WI38 (cell line): Measurements from ENCODE around the gene LMO7.

Source experiments
- H3K4me3 ChIP-seq: 2 replicates; pipeline ENCODE4 v1.5.1; 2011; ENCODE audit warnings: low read depth, mild to moderate bottlenecking, control low read depth, low read length
- CTCF ChIP-seq: IDR thresholded peaks from 2 replicates; pipeline ENCODE4 v1.5.1; 2012; ENCODE audit warnings: low read depth, mild to moderate bottlenecking, control low read depth, low read length

The LMO7 gene

DNA sequence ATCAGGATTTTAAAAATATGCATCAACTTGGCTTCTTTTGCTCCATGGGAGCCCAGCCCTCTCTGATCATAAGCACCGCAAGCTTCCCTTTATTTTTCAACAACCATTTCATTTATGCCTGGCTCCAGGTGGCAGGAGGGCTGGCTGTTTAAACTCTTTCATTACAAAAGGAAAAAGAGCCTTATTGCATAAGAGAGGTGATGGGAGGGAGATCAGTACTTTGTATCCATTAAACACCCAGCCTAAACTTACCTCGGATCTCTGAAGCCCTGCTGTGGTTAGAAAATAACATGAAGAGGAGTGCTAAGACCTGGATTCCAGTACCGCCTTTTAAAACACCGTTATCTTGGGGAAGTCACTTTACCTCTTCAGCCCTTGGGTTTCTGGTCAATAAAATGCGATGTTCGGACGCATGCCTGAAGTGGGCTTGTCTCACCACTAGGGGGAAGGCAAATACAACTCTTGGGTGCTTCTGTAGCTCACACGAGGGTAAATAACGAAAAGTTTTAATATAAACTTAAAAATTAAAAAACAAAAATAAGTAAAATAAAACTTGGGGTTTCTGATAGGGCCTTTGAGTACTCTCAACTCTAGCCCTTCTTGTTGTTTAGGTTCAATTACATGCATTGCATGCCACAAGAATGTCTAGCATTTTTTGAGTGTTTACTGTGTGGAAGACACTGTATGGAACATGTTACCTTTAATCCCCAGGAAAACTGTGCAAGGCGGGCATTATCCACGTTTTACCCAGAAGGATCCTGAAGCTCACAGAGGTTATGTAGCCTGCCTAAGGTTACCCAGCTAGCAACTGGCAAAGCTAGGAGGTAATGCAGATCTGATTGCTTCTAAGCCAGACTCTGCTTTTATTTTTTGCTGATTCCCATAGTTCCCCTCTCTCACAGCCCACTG lies 240.3 kb downstream of the LMO7 start:
- H3K4me3 ChIP-seq: no peak overlapping the region
- peak; percentile 89 for TF ChIP-seq CTCF

- H3K4me3 ChIP-seq: no peak overlapping the region
- no peak for TF ChIP-seq CTCF
Observed at GRCh38 chr13:75877071-75877470, 240.9 kb downstream of the LMO7 start.

- no peak for TF ChIP-seq CTCF
- no peak overlapping the region for H3K4me3 ChIP-seq
Observed at GRCh38 chr13:75879656-75880055, 243.5 kb downstream of the LMO7 start.

DNA sequence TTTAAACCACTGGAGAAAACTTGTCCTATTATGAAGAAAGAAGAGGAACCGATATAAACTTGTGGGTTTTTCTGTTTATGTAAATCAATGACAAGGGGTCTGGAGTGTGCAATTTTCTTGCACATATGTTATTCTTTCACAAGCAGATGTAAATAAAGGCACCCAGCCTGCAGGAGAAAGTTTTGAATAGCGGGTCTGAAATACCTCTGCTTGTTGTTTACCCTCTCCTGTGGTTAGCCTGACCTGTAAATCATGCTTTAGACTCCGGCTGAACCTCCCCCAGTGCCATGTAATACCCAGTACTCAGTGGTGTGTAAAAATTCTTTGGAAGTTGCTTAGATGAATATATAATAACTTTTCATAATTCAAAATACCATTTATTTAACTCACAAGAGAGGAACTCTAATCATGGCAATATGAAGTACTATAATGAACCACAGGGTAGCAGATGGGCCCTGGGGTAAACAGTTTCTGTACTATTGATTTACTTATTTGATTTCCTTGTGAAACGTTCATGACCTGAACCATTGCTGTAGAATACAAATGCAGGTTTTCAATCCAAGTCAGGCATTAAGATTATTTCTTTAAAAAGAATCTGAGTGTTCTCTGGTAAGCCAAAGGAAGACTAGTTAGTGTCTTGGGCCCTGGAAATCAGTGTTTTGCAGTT lies 245.1 kb downstream of the LMO7 start:
- no peak for TF ChIP-seq CTCF
- no peak overlapping the region for H3K4me3 ChIP-seq

- no peak for TF ChIP-seq CTCF
- no peak overlapping the region for H3K4me3 ChIP-seq
Observed at GRCh38 chr13:75882261-75882660, 246.1 kb downstream of the LMO7 start.

DNA sequence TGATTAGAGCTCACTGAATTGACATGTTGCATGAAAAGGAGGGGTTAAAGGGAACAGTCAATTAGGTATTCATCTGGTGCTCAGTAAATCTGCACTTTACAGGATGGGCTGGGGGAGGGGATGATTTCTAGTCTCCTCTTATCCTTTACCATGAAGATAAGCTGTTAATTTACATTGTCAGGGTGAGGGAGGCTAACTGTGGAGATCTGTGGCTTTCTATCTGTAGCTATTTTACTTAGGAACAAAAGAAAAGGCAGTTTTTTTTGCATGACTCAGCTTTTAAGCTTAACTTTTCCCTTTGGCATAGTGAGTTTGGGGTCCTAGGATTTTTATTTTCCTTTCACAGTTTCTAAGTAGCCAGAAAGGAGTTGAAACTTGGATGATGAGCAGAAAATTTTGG lies 253.3 kb downstream of the LMO7 start:
- TF ChIP-seq CTCF: no peak
- H3K4me3 ChIP-seq: no peak overlapping the region

GRCh38 chr13:75895168-75895567 lies 259.0 kb downstream of the LMO7 start:
- H3K4me3 ChIP-seq: no peak overlapping the region
- TF ChIP-seq CTCF: no peak
